OCI-LY7 (cell line): ENCODE data around the gene S1PR1. TPM values are rescaled to one million over a fixed set of nuclear protein-coding genes. Genes with fewer than 3 reads are reported as not detected.

ENCODE experiments used
- BruUV-seq: library from RNA; stranded (reverse); fragments of 400-500 nt; replicated peaks from 2 replicates; lab custom pipeline; 2021; lab: Mats Ljungman, UMichigan
- CTCF ChIA-PET: fragments of 300-600 bp; sonication (Branson Sonifier 250); formaldehyde crosslinking; loops from one replicate; lab custom pipeline; 2022; ENCODE audit warnings: antibody characterized with exemption; ENCODE audit not compliant: unreplicated experiment; lab: Charles Lee
- POLR2A ChIA-PET: fragments of 300-600 bp; sonication (Branson Sonifier 250); formaldehyde crosslinking; loops from one replicate; lab custom pipeline; 2022; ENCODE audit warnings: antibody characterized with exemption; lab: Charles Lee
- DNase-seq: peaks from one replicate; pipeline ENCODE4 v3.0.0-alpha.2; 2015; ENCODE audit warnings: low spot score
- H2AFZ ChIP-seq: fragments of 200-600 bp; sonication (generic), shearing (Covaris generic); 2 replicates; pipeline ENCODE4 v1.6.1; 2014; ENCODE audit warnings: mild to moderate bottlenecking, antibody characterized with exemption, low read length, moderate library complexity
- H3K27ac ChIP-seq: fragments of 200-600 bp; sonication (generic); 2 replicates; pipeline ENCODE4 v1.5.1; 2014; ENCODE audit warnings: mixed run types, low read depth, mild to moderate bottlenecking, moderate library complexity, low read length, inconsistent platforms; ENCODE audit not compliant: poor library complexity, severe bottlenecking
- H3K36me3 ChIP-seq: fragments of 200-600 bp; sonication (generic); 2 replicates; pipeline ENCODE4 v1.6.1; 2014; ENCODE audit warnings: mild to moderate bottlenecking, antibody characterized with exemption, low read length, moderate library complexity, mixed read lengths; ENCODE audit not compliant: insufficient read depth
- H3K4me1 ChIP-seq: fragments of 200-600 bp; sonication (generic); 2 replicates; pipeline ENCODE4 v1.5.1; 2014; ENCODE audit warnings: mild to moderate bottlenecking, low read length; ENCODE audit not compliant: insufficient read depth, poor library complexity, severe bottlenecking
- H3K4me2 ChIP-seq: fragments of 200-600 bp; sonication (generic); 2 replicates; pipeline ENCODE4 v1.6.1; 2014; ENCODE audit warnings: mild to moderate bottlenecking, low read length
- H3K4me3 ChIP-seq: fragments of 200-600 bp; sonication (generic); 2 replicates; pipeline ENCODE4 v1.5.1; 2014; ENCODE audit warnings: mild to moderate bottlenecking, low read depth, low read length; ENCODE audit not compliant: poor library complexity, severe bottlenecking
- H3K79me2 ChIP-seq: fragments of 200-600 bp; sonication (generic); 2 replicates; pipeline ENCODE4 v1.6.1; 2016; ENCODE audit warnings: low read depth, mild to moderate bottlenecking, low read length, moderate library complexity, mixed read lengths; ENCODE audit not compliant: insufficient read depth
- H3K9me2 ChIP-seq: fragments of 200-600 bp; sonication (generic); 2 replicates; pipeline ENCODE4 v1.6.1; 2016; ENCODE audit warnings: mild to moderate bottlenecking, low read length, mixed read lengths; ENCODE audit not compliant: insufficient read depth
- H3K9me3 ChIP-seq: fragments of 200-600 bp; sonication (generic); 2 replicates; pipeline ENCODE4 v1.6.1; 2014; ENCODE audit warnings: mild to moderate bottlenecking, mixed run types, low read length, mixed read lengths
- H4K20me1 ChIP-seq: fragments of 200-600 bp; sonication (generic); 2 replicates; pipeline ENCODE4 v1.6.1; 2014; ENCODE audit warnings: mild to moderate bottlenecking, antibody characterized with exemption, low read length, moderate library complexity, mixed read lengths; ENCODE audit not compliant: insufficient read depth
- EZH2phosphoT487 ChIP-seq: fragments of 200-600 bp; sonication (generic); IDR thresholded peaks from 2 replicates; pipeline ENCODE4 v1.6.1; 2018; ENCODE audit warnings: low read depth, borderline replicate concordance, mild to moderate bottlenecking, mixed run types, antibody characterized with exemption, low read length, moderate library complexity, mixed read lengths
- intact Hi-C: fragments of 100-400 bp; cut with micrococcal nuclease; formaldehyde crosslinking; loops from one replicate; pipeline ENCODE4 v1.10.0; 2022; ENCODE audit not compliant: unreplicated experiment
- total RNA-seq, 2 experiments: library from RNA; depleted of rRNA in 1 of 2; stranded (reverse); fragments of >200 nt in 1 of 2; shearing (Covaris generic) in 1 of 2; gene quantifications; 2 replicates each; pipeline ENCODE4 v1.2.3, GENCODE V29; 2014 to 2022
- TF ChIP-seq, protein P1 (sequence below): fragments of 200-600 bp; sonication (generic); conservative IDR thresholded peaks from 2 replicates; pipeline ENCODE4 v1.5.1; 2014; ENCODE audit warnings: mild to moderate bottlenecking, antibody characterized with exemption, low read length, moderate library complexity, mixed read lengths

Gene S1PR1
- total RNA-seq, 2 experiments from 2014 or later = 0.41 TPM; not detected in 1

GRCh38 chr1:101243751-101244150 is 6.9 kb downstream of the S1PR1 start:
- no peak for DNase-seq
- Histone ChIP-seq H2AFZ (no peak overlapping the region), H3K9me3 (no peaks in the 10 kb centered on the region), H3K36me3 (no peaks in the 10 kb centered on the region), H3K27ac (no peak overlapping the region), H3K79me2 (no peaks in the 10 kb centered on the region), H3K9me2 (no peaks in the 10 kb centered on the region), H3K4me3 (no peak overlapping the region), H3K4me2 (no peak overlapping the region), H4K20me1 (no peaks in the 10 kb centered on the region; the same call in 1 of the 2 replicates), H3K4me1 (peaks cover 36% of the 10 kb centered on the region)
- intact Hi-C loops = no loop called here
- CTCF ChIA-PET = no interaction called here
- TF ChIP-seq EZH2phosphoT487 = no peak
- TF ChIP-seq, protein P1, sequence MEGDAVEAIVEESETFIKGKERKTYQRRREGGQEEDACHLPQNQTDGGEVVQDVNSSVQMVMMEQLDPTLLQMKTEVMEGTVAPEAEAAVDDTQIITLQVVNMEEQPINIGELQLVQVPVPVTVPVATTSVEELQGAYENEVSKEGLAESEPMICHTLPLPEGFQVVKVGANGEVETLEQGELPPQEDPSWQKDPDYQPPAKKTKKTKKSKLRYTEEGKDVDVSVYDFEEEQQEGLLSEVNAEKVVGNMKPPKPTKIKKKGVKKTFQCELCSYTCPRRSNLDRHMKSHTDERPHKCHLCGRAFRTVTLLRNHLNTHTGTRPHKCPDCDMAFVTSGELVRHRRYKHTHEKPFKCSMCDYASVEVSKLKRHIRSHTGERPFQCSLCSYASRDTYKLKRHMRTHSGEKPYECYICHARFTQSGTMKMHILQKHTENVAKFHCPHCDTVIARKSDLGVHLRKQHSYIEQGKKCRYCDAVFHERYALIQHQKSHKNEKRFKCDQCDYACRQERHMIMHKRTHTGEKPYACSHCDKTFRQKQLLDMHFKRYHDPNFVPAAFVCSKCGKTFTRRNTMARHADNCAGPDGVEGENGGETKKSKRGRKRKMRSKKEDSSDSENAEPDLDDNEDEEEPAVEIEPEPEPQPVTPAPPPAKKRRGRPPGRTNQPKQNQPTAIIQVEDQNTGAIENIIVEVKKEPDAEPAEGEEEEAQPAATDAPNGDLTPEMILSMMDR = no peak
- POLR2A ChIA-PET = interaction anchor here (0.5 to 1.0 kb wide), 3 partner anchors 9 to 1538 kb away, joined by 3 to 9 read pairs (median 3); no protein-coding TSS in a partner anchor
- no TSS peak for BruUV-seq

DNA sequence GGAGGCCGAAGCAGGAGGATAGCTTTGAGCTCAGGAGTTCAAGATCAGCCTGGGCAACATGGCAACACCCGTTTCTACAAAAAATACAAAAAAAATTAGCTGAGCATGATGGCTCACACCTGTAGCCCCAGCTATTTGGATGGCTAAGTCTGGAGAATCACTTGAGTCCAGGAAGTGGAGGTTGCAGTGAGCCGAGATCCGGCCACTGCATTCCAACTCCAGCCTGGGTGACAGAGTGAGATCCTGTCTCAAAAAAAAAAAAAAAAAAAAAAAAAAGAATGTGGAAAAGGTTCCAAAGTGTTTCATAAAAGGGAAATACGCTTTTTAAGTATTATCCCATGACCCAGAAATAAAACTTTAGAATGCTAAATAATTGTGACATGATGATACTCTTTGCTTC is 8.0 kb downstream of the S1PR1 start:
- Histone ChIP-seq H3K4me1 (peaks cover 44% of the 10 kb centered on the region), H3K79me2 (no peaks in the 10 kb centered on the region), H3K9me2 (no peaks in the 10 kb centered on the region), H3K4me3 (no peak overlapping the region), H3K9me3 (no peaks in the 10 kb centered on the region), H3K36me3 (no peaks in the 10 kb centered on the region), H2AFZ (no peak overlapping the region), H3K4me2 (no peak overlapping the region), H3K27ac (no peak overlapping the region), H4K20me1 (no peaks in the 10 kb centered on the region; the same call in 1 of the 2 replicates)
- BruUV-seq = no TSS peak
- ChIA-PET CTCF (no interaction called here), POLR2A (interaction anchor here (0.7 kb wide), 2 partner anchors 11 to 45 kb away, joined by 3 to 6 read pairs; no protein-coding TSS in a partner anchor)
- TF ChIP-seq, protein P1 = no peak
- no peak for TF ChIP-seq EZH2phosphoT487
- DNase-seq = no peak
- intact Hi-C loops = loop anchor here (5.0 kb wide), 1 partner anchor 218 kb away; the partner anchor contains the start of gene DPH5

DNA sequence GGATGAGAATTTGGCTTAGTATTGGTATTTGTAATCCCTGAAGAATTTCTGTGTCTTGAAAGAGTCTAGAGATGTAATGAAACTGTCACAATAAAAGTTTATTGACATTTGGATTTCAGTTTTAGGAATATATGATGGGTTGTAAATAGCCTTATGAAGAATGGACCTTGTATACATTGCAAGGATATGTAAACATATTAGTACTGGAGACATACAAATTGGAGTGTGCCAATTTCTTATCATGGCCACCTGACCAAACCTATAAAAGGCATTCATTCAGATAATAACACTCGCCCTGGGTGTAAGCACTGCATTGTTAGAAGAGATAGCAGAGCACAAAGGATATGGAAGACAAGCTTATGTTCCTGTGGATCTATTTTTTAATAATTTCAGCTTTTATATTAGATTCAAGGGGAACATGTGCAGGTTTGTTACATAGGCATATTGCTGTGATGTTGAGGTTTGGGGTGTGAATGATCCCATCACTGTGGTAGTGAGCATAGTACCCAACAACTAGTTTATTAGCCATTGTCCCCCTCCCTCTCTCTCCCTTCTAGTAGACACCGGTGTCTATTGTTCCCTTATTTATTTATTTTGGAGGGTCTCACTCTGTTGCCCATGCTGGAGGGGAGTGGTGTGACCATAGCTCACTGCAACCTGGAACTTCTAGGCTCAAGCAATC is 8.6 kb downstream of the S1PR1 start:
- Histone ChIP-seq H3K4me3 (no peak overlapping the region), H4K20me1 (no peaks in the 10 kb centered on the region; the same call in 1 of the 2 replicates), H2AFZ (no peak overlapping the region), H3K4me1 (peaks cover 49% of the 10 kb centered on the region), H3K27ac (no peak overlapping the region), H3K79me2 (no peaks in the 10 kb centered on the region), H3K9me2 (no peaks in the 10 kb centered on the region), H3K9me3 (no peaks in the 10 kb centered on the region), H3K4me2 (0 out of 2 replicates have a peak overlapping the region, but pooled peaks have one; percentile 75), H3K36me3 (no peaks in the 10 kb centered on the region)
- no TSS peak for BruUV-seq
- TF ChIP-seq, protein P1 = no peak
- no peak for TF ChIP-seq EZH2phosphoT487
- intact Hi-C loops = loop anchor here (5.0 kb wide), 1 partner anchor 218 kb away; the partner anchor contains the start of gene DPH5
- POLR2A ChIA-PET = no interaction called here
- DNase-seq = no peak
- CTCF ChIA-PET = interaction anchor here (0.6 kb wide), 1 partner anchor 43 kb away, joined by 3 read pairs; no protein-coding TSS in a partner anchor
